Measurements from ENCODE around the gene DGKI. TPM values are rescaled to one million over a fixed set of nuclear protein-coding genes. Genes with fewer than 3 reads are reported as not detected.

The DGKI gene
- total RNA-seq, 1 experiment from 2014 or later: 0.79 TPM

DNA sequence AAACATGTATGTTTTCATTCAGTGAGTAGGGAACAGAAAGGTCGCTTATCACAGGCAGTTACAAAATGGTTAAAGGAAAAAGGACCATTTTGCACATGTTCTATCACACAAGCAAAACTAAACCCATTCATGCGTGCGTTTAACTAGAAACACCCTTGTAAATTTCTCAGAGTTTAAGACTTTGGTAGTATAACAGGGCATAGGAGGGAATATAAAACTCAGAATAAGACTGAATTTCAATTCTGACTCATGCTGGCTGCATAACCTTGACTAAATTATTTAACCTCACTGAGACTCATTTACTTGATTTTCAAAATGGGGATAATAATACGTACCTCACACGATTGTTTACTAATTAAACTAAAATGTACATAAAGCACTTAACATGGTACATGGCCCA is 259.4 kb downstream of the DGKI start (continued):
- TF ChIP-seq, protein P1, sequence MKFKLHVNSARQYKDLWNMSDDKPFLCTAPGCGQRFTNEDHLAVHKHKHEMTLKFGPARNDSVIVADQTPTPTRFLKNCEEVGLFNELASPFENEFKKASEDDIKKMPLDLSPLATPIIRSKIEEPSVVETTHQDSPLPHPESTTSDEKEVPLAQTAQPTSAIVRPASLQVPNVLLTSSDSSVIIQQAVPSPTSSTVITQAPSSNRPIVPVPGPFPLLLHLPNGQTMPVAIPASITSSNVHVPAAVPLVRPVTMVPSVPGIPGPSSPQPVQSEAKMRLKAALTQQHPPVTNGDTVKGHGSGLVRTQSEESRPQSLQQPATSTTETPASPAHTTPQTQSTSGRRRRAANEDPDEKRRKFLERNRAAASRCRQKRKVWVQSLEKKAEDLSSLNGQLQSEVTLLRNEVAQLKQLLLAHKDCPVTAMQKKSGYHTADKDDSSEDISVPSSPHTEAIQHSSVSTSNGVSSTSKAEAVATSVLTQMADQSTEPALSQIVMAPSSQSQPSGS (CRISPR knock-in tag; IDR thresholded peaks at IDR 0.05; ENCODE audit: borderline replicate concordance, low read depth): no peak
- TF ChIP-seq MYBL2 (CRISPR knock-in tag; IDR thresholded peaks at IDR 0.05): no peak
- no peak for TF ChIP-seq JAZF1 (CRISPR knock-in tag; IDR thresholded peaks at IDR 0.05)
- no peak for TF ChIP-seq ESRRA (CRISPR knock-in tag; IDR thresholded peaks at IDR 0.05; ENCODE audit: borderline replicate concordance)
- TF ChIP-seq, protein P2, sequence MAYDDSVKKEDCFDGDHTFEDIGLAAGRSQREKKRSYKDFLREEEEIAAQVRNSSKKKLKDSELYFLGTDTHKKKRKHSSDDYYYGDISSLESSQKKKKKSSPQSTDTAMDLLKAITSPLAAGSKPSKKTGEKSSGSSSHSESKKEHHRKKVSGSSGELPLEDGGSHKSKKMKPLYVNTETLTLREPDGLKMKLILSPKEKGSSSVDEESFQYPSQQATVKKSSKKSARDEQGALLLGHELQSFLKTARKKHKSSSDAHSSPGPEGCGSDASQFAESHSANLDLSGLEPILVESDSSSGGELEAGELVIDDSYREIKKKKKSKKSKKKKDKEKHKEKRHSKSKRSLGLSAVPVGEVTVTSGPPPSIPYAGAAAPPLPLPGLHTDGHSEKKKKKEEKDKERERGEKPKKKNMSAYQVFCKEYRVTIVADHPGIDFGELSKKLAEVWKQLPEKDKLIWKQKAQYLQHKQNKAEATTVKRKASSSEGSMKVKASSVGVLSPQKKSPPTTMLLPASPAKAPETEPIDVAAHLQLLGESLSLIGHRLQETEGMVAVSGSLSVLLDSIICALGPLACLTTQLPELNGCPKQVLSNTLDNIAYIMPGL (CRISPR knock-in tag; IDR thresholded peaks at IDR 0.05): no peak
- TF ChIP-seq, protein P3, sequence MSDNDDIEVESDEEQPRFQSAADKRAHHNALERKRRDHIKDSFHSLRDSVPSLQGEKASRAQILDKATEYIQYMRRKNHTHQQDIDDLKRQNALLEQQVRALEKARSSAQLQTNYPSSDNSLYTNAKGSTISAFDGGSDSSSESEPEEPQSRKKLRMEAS (CRISPR knock-in tag; IDR thresholded peaks at IDR 0.05): no peak
- TF ChIP-seq, protein P4, sequence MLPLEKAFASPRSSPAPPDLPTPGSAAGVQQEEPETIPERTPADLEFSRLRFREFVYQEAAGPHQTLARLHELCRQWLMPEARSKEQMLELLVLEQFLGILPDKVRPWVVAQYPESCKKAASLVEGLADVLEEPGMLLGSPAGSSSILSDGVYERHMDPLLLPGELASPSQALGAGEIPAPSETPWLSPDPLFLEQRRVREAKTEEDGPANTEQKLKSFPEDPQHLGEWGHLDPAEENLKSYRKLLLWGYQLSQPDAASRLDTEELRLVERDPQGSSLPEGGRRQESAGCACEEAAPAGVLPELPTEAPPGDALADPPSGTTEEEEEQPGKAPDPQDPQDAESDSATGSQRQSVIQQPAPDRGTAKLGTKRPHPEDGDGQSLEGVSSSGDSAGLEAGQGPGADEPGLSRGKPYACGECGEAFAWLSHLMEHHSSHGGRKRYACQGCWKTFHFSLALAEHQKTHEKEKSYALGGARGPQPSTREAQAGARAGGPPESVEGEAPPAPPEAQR (CRISPR knock-in tag; IDR thresholded peaks at IDR 0.05): no peak

DNA sequence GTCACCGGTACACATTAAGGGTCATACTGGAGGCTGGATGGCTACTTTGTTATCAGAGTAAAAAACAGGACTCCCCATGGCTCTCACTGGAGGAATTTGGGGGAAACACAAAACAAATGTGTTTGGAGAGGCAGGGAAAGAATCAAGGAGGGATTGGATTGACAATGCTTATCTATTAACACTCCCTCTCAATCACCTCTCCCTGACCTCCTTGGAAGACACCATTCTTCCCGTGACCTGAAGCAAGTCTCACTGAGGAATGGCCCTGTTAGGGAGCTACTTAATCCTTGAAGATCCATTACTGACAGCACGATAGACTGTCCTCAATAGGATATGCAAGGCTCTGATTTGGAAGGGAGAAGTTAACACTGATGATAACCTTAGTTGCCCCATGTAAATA is 261.2 kb downstream of the DGKI start:
- Mint-ChIP-seq H3K27me3 (ENCODE audit: low read depth) (no peaks in the 10 kb centered on the region), H3K9me3 (no peaks in the 10 kb centered on the region), H3K27ac (no peak overlapping the region), H3K4me1 (peaks cover 3% of the 10 kb centered on the region; the same call in 1 of the 2 replicates), H3K4me3 (no peak overlapping the region), H3K36me3 (no peaks in the 10 kb centered on the region)
- CTCF ChIA-PET: no interaction called here
- DNase-seq (ENCODE audit: low spot score): no peak
- POLR2A ChIA-PET: no interaction called here
- TF ChIP-seq SOX15 (CRISPR knock-in tag; IDR thresholded peaks at IDR 0.05) (no peak), ELF4 (CRISPR knock-in tag; IDR thresholded peaks at IDR 0.05; ENCODE audit: low read depth) (no peak), ZNF396 (CRISPR knock-in tag; IDR thresholded peaks at IDR 0.05; ENCODE audit: borderline replicate concordance) (no peak), GTF2I (CRISPR knock-in tag; conservative IDR thresholded peaks at IDR 0.05) (no peak), RORB (CRISPR knock-in tag; IDR thresholded peaks at IDR 0.05) (no peak), ZNF317 (CRISPR knock-in tag; IDR thresholded peaks at IDR 0.05; ENCODE audit: borderline replicate concordance, low read depth) (no peak)
- TF ChIP-seq, protein P5, sequence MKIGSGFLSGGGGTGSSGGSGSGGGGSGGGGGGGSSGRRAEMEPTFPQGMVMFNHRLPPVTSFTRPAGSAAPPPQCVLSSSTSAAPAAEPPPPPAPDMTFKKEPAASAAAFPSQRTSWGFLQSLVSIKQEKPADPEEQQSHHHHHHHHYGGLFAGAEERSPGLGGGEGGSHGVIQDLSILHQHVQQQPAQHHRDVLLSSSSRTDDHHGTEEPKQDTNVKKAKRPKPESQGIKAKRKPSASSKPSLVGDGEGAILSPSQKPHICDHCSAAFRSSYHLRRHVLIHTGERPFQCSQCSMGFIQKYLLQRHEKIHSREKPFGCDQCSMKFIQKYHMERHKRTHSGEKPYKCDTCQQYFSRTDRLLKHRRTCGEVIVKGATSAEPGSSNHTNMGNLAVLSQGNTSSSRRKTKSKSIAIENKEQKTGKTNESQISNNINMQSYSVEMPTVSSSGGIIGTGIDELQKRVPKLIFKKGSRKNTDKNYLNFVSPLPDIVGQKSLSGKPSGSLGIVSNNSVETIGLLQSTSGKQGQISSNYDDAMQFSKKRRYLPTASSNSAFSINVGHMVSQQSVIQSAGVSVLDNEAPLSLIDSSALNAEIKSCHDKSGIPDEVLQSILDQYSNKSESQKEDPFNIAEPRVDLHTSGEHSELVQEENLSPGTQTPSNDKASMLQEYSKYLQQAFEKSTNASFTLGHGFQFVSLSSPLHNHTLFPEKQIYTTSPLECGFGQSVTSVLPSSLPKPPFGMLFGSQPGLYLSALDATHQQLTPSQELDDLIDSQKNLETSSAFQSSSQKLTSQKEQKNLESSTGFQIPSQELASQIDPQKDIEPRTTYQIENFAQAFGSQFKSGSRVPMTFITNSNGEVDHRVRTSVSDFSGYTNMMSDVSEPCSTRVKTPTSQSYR (CRISPR knock-in tag; IDR thresholded peaks at IDR 0.05): no peak
- TF ChIP-seq, protein P6, sequence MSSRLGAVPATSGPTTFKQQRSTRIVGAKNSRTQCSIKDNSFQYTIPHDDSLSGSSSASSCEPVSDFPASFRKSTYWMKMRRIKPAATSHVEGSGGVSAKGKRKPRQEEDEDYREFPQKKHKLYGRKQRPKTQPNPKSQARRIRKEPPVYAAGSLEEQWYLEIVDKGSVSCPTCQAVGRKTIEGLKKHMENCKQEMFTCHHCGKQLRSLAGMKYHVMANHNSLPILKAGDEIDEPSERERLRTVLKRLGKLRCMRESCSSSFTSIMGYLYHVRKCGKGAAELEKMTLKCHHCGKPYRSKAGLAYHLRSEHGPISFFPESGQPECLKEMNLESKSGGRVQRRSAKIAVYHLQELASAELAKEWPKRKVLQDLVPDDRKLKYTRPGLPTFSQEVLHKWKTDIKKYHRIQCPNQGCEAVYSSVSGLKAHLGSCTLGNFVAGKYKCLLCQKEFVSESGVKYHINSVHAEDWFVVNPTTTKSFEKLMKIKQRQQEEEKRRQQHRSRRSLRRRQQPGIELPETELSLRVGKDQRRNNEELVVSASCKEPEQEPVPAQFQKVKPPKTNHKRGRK (CRISPR knock-in tag; IDR thresholded peaks at IDR 0.05; ENCODE audit: borderline replicate concordance): no peak
- no peak for ATAC-seq
